Measurements from ENCODE around the gene PRRC1. TPM values are rescaled to one million over a fixed set of nuclear protein-coding genes. Genes with fewer than 3 reads are reported as not detected.

PRRC1 gene
- total RNA-seq, 1 experiment from 2014 or later = 47.1 TPM

DNA sequence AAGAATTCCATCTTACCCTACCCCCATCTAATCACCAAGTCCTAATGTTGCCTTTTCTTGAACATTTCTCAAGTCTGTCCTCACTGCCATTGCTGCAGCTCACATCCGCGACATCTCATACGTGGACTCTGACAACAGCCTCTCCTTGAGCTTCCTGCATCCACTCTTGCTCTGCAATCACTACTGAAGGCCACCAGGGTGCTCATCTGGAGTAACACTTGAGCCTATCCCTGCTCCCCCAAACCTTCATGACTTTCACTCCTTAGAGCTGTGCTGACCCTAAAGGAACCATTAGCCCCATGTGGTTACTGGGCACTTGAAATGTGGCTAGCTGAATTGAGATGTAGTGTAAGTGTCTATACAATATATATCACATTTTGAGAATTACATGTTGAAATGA lies 85.0 kb downstream of the PRRC1 start:
- Histone ChIP-seq H3K36me3 (ENCODE audit: insufficient read depth, low read length, poor library complexity, severe bottlenecking) (no peaks in the 10 kb centered on the region), H3K27ac (ENCODE audit: low read depth, low read length, poor library complexity, severe bottlenecking) (no peak overlapping the region), H3K4me1 (ENCODE audit: insufficient read depth, low read length, poor library complexity, severe bottlenecking) (no peaks in the 10 kb centered on the region), H3K4me3 (ENCODE audit: low read depth, low read length, poor library complexity, severe bottlenecking) (no peak overlapping the region), H3K9me3 (ENCODE audit: low read depth, low read length, poor library complexity, severe bottlenecking) (no peaks in the 10 kb centered on the region), H3K27me3 (replicated peaks; ENCODE audit: insufficient read depth, low read depth, low read length, poor library complexity) (peaks cover 34% of the 10 kb centered on the region)
- POLR2A ChIA-PET (ENCODE audit: low non-redundant PET) = no interaction called here
- no peak for DNase-seq (ENCODE audit: low spot score)
- BruUV-seq (replicated peaks) = no TSS peak
- intact Hi-C loops (cut with micrococcal nuclease; ENCODE audit: unreplicated experiment) = no loop called here
- CTCF ChIA-PET = no interaction called here
- no peak for TF ChIP-seq EZH2 (IDR thresholded peaks at IDR 0.05; ENCODE audit: borderline replicate concordance, low read depth, low read length, poor library complexity, severe bottlenecking)
- TF ChIP-seq, protein P1, sequence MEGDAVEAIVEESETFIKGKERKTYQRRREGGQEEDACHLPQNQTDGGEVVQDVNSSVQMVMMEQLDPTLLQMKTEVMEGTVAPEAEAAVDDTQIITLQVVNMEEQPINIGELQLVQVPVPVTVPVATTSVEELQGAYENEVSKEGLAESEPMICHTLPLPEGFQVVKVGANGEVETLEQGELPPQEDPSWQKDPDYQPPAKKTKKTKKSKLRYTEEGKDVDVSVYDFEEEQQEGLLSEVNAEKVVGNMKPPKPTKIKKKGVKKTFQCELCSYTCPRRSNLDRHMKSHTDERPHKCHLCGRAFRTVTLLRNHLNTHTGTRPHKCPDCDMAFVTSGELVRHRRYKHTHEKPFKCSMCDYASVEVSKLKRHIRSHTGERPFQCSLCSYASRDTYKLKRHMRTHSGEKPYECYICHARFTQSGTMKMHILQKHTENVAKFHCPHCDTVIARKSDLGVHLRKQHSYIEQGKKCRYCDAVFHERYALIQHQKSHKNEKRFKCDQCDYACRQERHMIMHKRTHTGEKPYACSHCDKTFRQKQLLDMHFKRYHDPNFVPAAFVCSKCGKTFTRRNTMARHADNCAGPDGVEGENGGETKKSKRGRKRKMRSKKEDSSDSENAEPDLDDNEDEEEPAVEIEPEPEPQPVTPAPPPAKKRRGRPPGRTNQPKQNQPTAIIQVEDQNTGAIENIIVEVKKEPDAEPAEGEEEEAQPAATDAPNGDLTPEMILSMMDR (conservative IDR thresholded peaks at IDR 0.05; ENCODE audit: low read depth, low read length) = no peak

DNA sequence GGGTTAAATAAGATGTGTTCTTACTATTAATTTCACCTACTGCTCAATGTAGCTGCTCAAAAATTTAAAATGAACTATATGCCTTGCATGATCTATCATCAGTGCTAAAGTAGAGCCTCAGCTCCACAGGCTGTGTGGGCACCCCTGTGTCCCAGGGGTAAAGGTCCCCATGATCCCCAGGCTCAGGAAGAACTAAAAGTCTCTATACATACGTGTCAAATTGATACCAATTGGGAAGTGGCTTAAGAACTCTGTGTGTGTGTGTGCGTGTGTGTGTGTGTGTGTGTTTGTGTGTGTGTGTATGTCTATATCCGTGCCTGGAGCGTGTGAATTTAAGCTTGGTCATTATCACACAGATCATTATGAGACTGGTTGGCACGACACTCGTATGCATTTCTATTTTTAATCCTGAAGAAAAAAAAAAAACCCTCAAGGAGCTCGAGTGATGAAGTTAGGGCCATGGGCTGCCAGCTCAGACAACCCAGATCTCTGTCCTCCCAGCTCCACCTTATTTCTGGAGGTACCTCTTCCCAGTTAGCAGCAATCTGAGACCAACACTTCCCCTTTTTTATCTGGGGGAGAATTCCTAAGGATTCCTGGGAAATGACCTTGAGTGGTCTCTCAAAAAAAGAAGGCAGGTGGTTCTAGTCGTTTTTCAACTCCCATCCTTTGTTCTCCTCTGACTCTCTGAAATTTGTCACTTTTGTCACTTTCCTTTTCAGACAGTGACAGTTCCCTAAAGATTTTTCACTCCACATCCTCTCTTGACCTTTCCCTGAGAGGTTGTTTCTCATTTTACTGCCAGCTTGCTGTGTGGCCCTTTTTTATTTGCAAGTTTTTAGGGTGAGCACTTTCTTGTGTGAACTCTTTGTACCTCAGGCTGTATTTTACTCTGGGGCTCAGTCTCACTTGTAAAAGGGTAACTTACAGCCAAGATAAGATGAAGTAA lies 85.7 kb downstream of the PRRC1 start:
- POLR2A ChIA-PET (ENCODE audit: low non-redundant PET) = no interaction called here
- H3K36me3 ChIP-seq (ENCODE audit: insufficient read depth, low read length, poor library complexity, severe bottlenecking) = no peaks in the 10 kb centered on the region
- TF ChIP-seq EZH2 (IDR thresholded peaks at IDR 0.05; ENCODE audit: borderline replicate concordance, low read depth, low read length, poor library complexity, severe bottlenecking) = no peak
- TF ChIP-seq, protein P1 (conservative IDR thresholded peaks at IDR 0.05; ENCODE audit: low read depth, low read length) = no peak
- BruUV-seq (replicated peaks) = no TSS peak
- no peak for DNase-seq (ENCODE audit: low spot score)
- intact Hi-C loops (cut with micrococcal nuclease; ENCODE audit: unreplicated experiment) = no loop called here
- H3K4me1 ChIP-seq (ENCODE audit: insufficient read depth, low read length, poor library complexity, severe bottlenecking) = no peaks in the 10 kb centered on the region
- H3K27me3 ChIP-seq (replicated peaks; ENCODE audit: insufficient read depth, low read depth, low read length, poor library complexity) = peaks cover 38% of the 10 kb centered on the region
- no peaks in the 10 kb centered on the region for H3K9me3 ChIP-seq (ENCODE audit: low read depth, low read length, poor library complexity, severe bottlenecking)
- no peak overlapping the region for H3K4me3 ChIP-seq (ENCODE audit: low read depth, low read length, poor library complexity, severe bottlenecking)
- CTCF ChIA-PET = no interaction called here
- no peak overlapping the region for H3K27ac ChIP-seq (ENCODE audit: low read depth, low read length, poor library complexity, severe bottlenecking)

Other genes starting within 250 kb of the PRRC1 start
- 0.71 and 0.87 TPM in 2 replicates for gene MEGF10, start 226.8 kb upstream of the PRRC1 start, total RNA-seq (2021)
- not detected in 2 replicates for gene CTXN3, start 131.4 kb downstream of the PRRC1 start, total RNA-seq (2021)
- not detected in 2 replicates for gene CCDC192, start 185.8 kb downstream of the PRRC1 start, total RNA-seq (2021)

Data from A673 (cell line).